Cerebellar nuclear complex (tissue), 1 donor: ENCODE data around the gene UCHL1.
"Not testable (repeated sequence)": the region's sequence is repeated elsewhere in the genome, so short reads cannot be mapped to it uniquely, and the experiment has no call there.

Experiments used
- DNase-seq, 2 experiments: peaks; one replicate each; lab custom pipeline; 2025; lab: John Stamatoyannopoulos, UW

UCHL1 gene

DNA sequence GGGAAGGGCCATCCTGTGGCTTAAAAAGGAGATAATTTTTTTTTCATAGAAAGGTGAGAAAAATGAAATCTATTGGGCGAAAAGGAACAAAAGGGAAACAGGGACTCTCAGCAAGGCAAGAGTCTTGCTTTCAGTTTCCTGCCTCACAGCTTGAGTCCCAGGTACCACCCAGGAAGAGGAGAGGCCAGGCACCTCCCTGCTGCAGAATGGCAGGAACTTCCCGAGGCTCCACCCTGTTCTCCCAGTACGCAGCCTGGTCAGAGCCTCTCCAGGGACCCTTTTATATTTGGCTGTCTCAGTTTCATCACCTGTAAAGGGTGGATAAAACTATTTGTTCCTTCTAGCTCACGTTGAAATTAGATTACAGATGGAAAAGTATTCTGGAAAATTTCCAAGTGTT lies 33.8 kb downstream of the UCHL1 start:
- no peak for DNase-seq

DNA sequence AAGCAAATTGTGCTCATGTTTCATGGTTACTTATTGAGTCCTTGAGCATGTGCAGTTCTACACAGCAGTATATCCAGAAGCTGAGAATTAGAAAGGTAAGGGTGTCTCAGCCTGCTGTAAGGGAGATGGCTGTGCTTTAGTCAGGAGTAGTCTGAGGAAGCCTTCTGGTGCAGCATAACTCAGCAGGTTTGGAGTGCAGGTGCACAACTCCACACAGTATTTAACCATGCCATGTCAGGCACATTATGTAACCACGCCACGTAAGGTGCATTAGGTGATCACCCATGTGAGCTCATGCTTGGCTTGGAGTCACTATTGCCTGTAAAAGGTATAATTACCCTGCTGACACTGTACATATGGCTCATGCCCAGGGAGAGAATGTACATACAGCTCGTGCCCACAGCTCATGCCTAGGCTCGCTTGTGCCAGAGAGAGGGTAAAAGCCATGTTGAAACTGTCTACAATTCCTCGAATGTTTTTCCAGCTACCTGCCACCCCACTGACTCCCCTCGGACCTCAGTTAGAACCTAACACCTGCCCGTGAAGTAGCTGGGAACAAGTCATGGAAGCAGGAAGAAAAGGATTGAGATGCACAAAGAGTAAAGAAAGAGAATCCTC lies 37.8 kb downstream of the UCHL1 start:
- DNase-seq = no peak

DNA sequence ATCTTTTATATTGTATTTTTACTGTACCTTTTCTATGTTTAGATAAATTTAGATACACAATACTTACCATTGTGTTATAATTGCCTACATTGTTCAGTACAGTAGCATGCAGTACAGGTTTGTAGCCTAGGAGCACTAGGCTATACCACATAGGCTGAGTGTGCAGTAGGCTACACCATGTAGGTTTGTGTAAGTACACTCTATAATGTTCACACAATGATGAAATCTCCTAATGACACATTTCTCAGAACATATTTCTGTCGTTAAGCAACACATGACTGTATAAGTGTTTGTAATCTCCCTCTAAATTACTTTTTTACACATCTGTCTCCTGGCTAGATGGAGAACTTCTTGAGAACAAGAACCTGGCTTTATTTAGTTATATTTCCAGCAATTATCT lies 40.3 kb downstream of the UCHL1 start:
- no peak for DNase-seq

DNA sequence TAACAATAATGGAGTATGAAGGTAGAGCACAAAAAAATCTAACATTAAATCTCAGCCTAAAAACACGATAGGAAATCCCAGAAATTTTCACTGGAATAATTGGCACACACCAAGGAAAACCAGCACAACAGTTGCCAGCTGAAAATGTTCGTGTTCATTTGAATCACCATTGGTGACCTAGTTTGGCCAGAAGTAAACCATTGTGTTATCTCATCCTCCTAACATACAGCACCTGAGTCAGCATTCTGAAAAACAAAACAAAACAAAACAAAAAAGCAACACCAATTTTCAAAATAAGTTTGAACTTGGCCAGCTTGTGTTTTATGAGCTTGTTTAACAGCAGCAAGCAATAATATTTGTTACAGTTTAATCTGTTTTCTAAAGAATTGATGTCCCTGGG lies 41.1 kb downstream of the UCHL1 start:
- DNase-seq = no peak

DNA sequence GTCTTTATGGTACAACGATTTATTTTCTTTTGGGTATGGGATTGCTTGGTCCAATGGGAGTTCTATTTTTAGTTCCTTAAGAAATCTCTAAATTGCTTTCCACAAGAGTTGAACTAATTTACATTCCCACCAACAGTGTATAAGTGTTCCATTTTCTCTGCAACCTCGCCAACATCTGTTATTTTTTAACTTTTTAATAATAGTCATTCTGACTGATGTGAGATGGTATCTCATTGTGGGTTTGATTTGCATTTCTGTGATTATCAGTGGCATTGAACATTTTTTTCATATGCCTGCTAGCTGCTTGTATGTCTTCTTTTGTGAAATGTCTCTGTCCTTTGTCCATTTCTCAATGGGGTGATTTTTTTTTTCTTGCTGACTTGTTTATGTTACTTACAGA lies 42.8 kb downstream of the UCHL1 start:
- DNase-seq = no peak

DNA sequence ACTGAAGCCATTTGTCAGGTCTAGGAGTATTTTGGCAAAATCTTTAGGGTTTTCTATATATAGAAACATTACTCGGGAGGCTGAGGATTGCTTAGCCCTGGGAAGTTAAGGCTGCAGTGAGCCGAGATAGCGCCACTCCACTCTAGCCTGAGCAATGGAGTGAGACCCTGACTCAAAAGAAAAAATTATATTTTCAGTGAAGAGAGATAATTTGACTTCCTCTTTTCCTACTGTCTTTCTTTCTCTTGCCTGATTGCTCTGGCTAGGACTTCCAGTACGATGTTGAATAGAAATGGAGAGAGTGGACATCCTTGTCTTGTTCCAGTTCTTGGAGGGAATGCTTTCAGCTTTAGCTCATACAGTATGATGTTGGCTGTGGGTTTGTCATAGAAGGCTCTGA lies 44.4 kb downstream of the UCHL1 start:
- DNase-seq = no peak

DNA sequence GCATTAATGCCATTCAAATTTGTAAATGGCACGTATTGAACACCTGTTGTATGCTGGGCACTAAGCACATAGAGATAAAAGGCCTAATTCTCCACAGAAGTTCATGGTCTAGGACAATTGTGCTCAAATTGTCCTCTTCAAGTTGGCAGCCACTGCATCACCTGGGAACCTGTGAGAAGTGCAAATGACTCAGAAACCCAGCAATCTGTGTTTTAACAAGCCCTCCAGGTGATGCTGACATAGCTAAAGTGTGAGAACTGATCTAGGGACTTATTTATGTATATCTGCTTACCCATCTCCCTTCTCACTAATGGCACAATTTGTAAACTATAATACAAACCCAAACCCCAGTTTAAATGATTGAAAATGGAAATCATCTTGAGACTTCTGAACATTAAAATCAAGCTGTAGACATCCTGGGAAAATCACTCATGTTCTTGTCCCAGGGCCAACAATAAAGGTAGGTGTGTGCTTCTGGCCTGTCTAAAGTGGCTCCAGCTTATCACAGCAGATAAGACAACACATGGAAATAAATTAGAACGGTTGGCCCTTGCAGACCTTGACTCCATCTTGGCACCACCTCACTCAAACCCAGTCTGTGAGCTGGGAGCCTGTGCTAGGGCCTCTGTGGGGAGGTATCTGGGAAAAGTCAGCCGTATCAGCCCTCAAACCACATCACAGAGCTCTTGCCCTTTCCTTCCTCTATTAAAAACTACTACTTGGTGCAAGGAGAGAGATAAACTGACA lies 46.8 kb downstream of the UCHL1 start:
- no peak for DNase-seq

DNA sequence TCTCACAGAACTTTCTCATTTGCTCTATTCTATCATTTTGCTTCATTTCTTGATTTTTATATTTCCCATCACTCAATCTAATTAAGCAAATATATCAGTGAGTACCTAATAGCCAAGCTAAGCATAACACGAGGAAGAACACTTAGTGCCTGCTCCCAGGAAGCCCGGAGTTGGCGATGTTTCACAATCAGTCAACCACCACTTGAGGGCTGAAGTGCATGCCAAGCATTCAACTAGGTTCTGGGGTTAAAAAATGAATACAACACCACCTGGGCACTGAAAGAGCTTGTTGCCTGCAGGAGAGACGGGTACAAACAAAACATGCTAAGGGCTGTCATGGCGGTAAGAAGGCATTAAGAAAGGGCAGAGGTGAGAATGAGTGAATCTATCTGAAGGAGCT lies 47.5 kb downstream of the UCHL1 start:
- DNase-seq = no peak

DNA sequence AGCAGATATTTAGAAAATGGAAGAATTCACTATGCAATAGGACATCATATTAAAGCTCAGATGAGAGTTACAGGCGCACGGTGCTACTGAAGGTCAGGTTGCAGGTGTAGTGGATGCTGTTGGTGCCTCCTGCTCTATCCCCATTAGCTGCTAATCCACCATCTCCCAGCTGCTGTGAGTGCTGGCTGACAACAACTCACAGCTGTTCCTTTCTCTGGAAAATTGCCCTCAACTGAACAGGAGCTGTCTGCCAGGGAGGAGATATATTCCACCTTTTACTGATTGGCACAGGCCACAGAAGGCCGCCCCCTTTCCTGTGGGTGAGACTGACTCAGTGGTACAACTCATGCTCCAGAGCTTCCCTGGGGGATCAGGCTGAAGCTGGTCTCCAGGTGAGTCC lies 48.7 kb downstream of the UCHL1 start:
- no peak for DNase-seq

DNA sequence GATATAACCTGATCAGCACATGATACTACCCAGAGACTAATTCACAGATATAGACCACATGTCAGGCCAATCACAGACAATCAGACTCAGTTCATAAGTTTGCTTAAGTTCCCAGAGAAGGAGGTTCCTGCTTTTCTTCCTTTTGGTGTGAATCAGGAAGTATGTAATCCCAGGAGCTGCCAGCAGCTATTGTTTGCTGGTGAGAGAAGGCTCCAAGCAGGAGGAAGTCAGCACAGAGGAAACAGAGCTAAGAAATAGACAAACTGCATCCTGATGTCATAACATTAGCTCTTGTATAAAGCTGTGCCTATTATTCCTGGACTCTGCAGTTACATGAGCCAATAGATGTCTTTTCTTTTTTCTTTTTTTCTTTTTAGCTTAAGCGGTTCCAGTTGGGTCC lies 50.9 kb downstream of the UCHL1 start:
- DNase-seq = no peak

DNA sequence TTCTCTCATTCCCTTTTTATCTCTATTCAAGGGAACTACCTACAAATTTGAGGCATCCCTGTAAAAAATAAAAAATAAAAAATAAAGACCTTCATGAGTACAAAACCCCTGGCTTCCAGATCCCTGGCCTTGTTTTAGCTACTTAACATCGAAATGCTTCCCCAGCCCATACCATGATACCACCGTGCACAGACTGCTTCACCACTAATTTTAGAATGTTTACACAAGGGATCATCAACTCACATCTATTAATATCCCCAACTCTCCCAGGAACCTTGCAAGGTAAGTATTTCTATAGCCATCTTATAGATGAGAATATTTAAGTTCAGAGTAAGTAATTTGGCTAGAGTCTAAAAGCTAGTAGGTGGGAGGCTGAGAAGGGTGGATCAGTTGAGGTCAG lies 51.7 kb downstream of the UCHL1 start:
- no peak for DNase-seq

DNA sequence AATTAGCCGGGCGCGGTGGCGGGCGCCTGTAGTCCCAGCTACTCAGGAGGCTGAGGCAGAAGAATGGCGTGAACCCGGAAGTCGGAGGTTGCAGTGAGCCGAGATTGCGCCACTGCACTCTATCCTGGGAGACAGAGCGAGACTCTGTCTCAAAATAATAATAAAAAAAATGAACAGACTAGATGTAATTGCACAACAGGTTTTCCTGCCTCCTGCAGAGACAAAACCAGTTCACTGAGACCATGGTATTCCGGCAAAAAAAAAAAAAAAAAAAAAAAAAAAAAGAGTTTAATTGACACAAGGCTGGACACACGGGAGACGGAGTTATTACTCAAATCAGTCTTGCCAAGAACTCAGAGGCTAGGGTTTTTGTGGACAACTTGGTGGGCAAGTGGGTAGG lies 58.7 kb downstream of the UCHL1 start:
- not testable (repeated sequence) for DNase-seq

DNA sequence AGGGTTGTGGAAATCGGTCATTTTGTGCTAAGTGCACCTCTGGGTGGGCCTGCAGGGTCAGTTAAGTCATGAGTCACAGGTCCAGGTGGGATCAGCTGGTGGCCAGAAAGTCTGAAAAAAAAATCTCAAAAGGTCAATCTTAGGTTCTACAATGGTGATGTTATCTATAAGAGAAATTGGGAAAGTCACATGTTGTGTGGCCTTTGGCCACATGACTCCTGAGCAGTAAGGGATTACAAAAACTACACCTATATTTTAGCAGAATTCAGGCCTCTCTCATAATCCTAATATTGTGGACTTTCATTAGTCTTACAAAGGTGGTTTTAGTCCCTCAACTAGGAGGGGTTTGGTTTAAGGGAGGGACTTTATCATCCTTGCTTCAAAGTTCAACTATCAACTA lies 59.1 kb downstream of the UCHL1 start:
- no peak for DNase-seq
